Measurements from ENCODE around the gene SIAH3.
"Not testable (repeated sequence)": the region's sequence is repeated elsewhere in the genome, so short reads cannot be mapped to it uniquely, and the experiment has no call there.

The SIAH3 gene

DNA sequence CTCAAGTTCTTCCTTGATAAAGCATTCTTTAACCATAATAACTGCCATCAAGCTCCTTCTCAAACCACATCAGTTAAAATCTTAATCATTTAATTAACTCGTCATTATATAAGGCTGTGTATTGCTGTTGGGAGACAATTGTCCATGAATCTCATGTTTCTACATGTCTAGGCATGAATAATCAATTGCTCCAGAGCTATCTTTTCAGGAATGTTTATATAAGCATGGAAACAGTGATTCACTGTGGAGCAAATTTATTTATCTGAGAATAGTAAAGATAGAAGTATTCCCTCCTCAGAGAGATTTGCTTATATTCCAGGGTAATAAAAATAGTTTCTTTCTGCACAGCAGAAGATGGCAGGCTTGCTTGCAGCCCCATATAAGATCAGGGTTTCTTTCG is 78.3 kb downstream of the SIAH3 start:
- Histone ChIP-seq H3K27ac (ENCODE audit: insufficient read depth, low read length, poor library complexity, severe bottlenecking) (no peak overlapping the region), H3K27me3 (replicated peaks; ENCODE audit: control insufficient read depth, insufficient read depth, low read length, poor library complexity, severe bottlenecking) (no peaks in the 10 kb centered on the region), H3K36me3 (ENCODE audit: control insufficient read depth, insufficient read depth, low read length) (no peaks in the 10 kb centered on the region), H3K4me1 (ENCODE audit: control insufficient read depth, insufficient read depth, low read length, poor library complexity, severe bottlenecking) (no peaks in the 10 kb centered on the region), H3K4me3 (ENCODE audit: insufficient read depth, low read depth, low read length, poor library complexity, severe bottlenecking) (no peak overlapping the region), H3K9me3 (ENCODE audit: control insufficient read depth, low read length) (no peaks in the 10 kb centered on the region)
- DNase-seq, result no peak

DNA sequence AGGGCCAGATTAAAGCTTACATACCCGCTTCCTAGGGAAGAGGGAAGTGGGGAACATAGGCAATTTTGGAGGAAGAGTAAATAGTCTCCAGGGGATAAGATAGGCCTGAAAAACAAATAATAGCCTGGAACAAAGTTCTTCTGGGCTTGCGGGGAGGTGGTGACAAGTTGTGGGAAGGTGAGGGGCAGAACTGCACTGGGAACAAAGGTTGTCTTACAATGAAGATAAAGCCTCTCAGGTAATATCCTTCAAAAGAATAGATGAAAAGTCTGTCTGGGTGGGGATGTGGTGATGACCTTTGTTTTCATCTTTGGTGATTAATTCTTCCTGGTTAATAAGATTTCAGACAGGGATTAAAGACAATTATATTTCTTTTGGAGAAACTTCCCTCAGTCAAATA is 80.7 kb downstream of the SIAH3 start:
- Histone ChIP-seq H3K27ac (ENCODE audit: insufficient read depth, low read length, poor library complexity, severe bottlenecking) (no peak overlapping the region), H3K4me3 (ENCODE audit: insufficient read depth, low read depth, low read length, poor library complexity, severe bottlenecking) (no peak overlapping the region), H3K27me3 (replicated peaks; ENCODE audit: control insufficient read depth, insufficient read depth, low read length, poor library complexity, severe bottlenecking) (no peaks in the 10 kb centered on the region), H3K9me3 (ENCODE audit: control insufficient read depth, low read length) (no peaks in the 10 kb centered on the region), H3K36me3 (ENCODE audit: control insufficient read depth, insufficient read depth, low read length) (no peaks in the 10 kb centered on the region), H3K4me1 (ENCODE audit: control insufficient read depth, insufficient read depth, low read length, poor library complexity, severe bottlenecking) (no peaks in the 10 kb centered on the region)
- DNase-seq, result no peak

DNA sequence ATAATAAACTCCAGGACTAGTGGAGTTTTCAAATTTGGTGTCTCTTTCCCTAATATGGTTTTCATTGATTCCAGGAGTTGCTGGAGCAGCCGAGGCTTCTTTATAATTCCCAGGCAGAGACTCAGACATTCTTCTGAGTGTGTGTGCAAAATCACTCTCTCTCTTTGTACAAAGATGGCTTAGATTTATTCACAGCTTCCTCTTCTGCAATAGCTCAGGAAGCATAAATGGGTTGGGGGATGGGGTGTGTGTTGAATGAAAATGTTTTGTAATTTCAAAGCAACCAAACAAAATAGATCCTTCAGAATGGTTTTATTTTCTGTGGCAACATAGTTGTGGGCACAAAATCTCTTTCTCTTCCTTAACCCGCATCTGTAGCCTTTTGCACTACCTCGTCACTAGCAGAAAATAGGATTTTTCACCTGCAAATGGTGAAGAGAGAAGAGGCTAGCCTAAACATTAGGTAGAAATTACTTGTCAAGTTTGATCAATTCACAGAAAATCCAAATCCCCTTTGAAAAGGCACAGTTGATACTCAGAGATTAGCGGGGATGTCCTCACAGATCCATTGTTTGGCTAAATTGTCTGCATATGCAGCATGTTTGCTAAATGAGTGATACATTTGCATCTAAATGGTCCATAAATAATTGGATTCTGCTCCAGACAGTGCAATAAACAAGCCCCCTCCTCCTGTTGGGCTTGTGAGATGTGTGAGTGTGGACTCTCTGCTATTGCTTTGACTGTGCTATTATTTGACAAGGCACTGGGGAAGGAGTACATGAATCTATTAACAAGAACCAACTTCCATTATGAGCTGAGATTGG is 82.7 kb downstream of the SIAH3 start:
- Histone ChIP-seq H3K4me3 (ENCODE audit: insufficient read depth, low read depth, low read length, poor library complexity, severe bottlenecking) (no peak overlapping the region), H3K4me1 (ENCODE audit: control insufficient read depth, insufficient read depth, low read length, poor library complexity, severe bottlenecking) (no peaks in the 10 kb centered on the region), H3K9me3 (ENCODE audit: control insufficient read depth, low read length) (no peaks in the 10 kb centered on the region), H3K36me3 (ENCODE audit: control insufficient read depth, insufficient read depth, low read length) (no peaks in the 10 kb centered on the region), H3K27ac (ENCODE audit: insufficient read depth, low read length, poor library complexity, severe bottlenecking) (no peak overlapping the region), H3K27me3 (replicated peaks; ENCODE audit: control insufficient read depth, insufficient read depth, low read length, poor library complexity, severe bottlenecking) (no peaks in the 10 kb centered on the region)
- DNase-seq, result no peak

DNA sequence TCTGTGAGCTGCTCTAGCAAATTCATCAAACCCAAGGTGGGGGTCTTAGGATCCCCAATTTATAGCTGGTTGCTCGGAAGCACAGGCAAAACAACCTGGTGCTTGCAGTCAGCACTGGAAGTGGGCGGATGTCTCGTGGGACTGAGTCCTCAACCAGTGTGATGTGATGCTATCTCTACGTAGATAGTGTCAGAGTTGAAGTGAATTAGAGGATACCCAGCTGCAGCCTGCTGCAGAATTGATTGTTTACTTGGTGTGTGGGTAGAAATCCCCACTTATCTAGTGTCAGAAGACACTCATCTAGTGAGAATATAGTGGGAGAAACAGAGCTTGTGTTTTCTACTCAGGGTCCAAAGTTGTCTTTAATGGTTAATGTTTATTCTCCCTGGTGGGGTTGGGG is 86.1 kb downstream of the SIAH3 start:
- no peak overlapping the region for H3K4me3 ChIP-seq (ENCODE audit: insufficient read depth, low read depth, low read length, poor library complexity, severe bottlenecking)
- no peak overlapping the region for H3K27ac ChIP-seq (ENCODE audit: insufficient read depth, low read length, poor library complexity, severe bottlenecking)
- H3K9me3 ChIP-seq (ENCODE audit: control insufficient read depth, low read length), result no peaks in the 10 kb centered on the region
- no peak for DNase-seq
- no peaks in the 10 kb centered on the region for H3K36me3 ChIP-seq (ENCODE audit: control insufficient read depth, insufficient read depth, low read length)
- H3K27me3 ChIP-seq (replicated peaks; ENCODE audit: control insufficient read depth, insufficient read depth, low read length, poor library complexity, severe bottlenecking), result no peaks in the 10 kb centered on the region
- no peaks in the 10 kb centered on the region for H3K4me1 ChIP-seq (ENCODE audit: control insufficient read depth, insufficient read depth, low read length, poor library complexity, severe bottlenecking)

DNA sequence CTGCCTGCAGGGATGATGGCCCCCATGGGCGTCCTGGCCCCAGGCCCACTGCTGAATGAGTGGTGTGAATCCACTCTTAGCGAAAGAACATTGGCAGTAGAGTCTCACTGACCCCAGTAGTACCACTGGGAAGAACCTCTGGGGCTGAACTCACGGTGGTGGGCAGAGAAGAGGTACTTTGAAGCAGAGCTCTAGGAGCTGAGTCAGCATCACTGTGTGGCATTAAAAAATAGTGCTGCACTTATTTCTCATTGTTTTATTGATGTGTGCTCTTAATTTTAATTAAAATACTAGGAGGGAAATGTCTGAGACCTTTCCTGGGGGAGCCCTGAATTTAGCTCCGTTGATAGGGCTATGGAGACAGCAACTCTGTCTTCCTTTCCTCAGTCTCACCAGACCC is 88.1 kb downstream of the SIAH3 start:
- Histone ChIP-seq H3K4me1 (ENCODE audit: control insufficient read depth, insufficient read depth, low read length, poor library complexity, severe bottlenecking) (no peaks in the 10 kb centered on the region), H3K27ac (ENCODE audit: insufficient read depth, low read length, poor library complexity, severe bottlenecking) (no peak overlapping the region), H3K27me3 (replicated peaks; ENCODE audit: control insufficient read depth, insufficient read depth, low read length, poor library complexity, severe bottlenecking) (no peaks in the 10 kb centered on the region), H3K9me3 (ENCODE audit: control insufficient read depth, low read length) (no peaks in the 10 kb centered on the region), H3K36me3 (ENCODE audit: control insufficient read depth, insufficient read depth, low read length) (no peaks in the 10 kb centered on the region), H3K4me3 (ENCODE audit: insufficient read depth, low read depth, low read length, poor library complexity, severe bottlenecking) (no peak overlapping the region)
- DNase-seq, result no peak

DNA sequence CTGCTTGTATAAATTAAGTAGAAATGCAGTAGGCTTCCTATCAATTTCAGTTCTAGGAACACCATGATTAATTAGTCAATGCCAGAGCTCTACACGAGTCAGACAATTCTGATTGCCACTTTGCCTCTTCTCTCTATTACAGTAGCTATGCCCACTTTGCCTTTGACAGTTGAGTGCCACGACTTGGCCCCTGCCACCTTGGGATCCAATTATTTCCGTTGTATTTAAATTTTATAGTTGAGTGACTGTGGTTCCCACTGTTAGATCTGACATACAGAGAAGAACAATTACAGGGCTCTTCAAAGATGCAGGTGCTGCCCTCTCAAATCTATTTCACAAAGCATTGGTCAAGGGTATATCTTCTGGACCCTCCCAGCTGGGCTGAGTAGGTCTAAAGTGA is 94.0 kb downstream of the SIAH3 start:
- not testable (repeated sequence) for H3K9me3 ChIP-seq (ENCODE audit: control insufficient read depth, low read length); H3K4me1 ChIP-seq (ENCODE audit: control insufficient read depth, insufficient read depth, low read length, poor library complexity, severe bottlenecking); H3K27me3 ChIP-seq (replicated peaks; ENCODE audit: control insufficient read depth, insufficient read depth, low read length, poor library complexity, severe bottlenecking); H3K36me3 ChIP-seq (ENCODE audit: control insufficient read depth, insufficient read depth, low read length); H3K27ac ChIP-seq (ENCODE audit: insufficient read depth, low read length, poor library complexity, severe bottlenecking); H3K4me3 ChIP-seq (ENCODE audit: insufficient read depth, low read depth, low read length, poor library complexity, severe bottlenecking); DNase-seq

DNA sequence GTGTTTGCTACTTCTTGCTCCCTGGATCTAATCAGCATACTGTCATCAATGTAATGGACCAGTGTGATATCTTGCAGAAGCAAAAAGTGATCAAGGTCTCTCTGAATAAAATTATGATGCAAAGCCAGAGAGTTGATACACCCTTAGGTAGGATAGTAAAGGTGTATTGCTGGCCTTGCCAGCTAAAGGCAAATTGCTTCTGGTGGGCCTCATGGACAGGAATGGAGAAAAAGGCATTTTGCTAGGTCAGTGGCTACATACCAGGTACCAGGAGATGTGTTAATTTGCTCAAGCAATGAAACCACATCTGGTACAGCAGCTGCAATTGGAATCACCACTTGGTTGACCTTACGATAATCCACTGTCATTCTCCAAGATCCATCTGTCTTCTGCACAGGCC is 95.1 kb downstream of the SIAH3 start:
- DNase-seq; H3K9me3 ChIP-seq (ENCODE audit: control insufficient read depth, low read length); H3K4me1 ChIP-seq (ENCODE audit: control insufficient read depth, insufficient read depth, low read length, poor library complexity, severe bottlenecking); H3K36me3 ChIP-seq (ENCODE audit: control insufficient read depth, insufficient read depth, low read length); H3K27me3 ChIP-seq (replicated peaks; ENCODE audit: control insufficient read depth, insufficient read depth, low read length, poor library complexity, severe bottlenecking); H3K27ac ChIP-seq (ENCODE audit: insufficient read depth, low read length, poor library complexity, severe bottlenecking); H3K4me3 ChIP-seq (ENCODE audit: insufficient read depth, low read depth, low read length, poor library complexity, severe bottlenecking): not testable (repeated sequence)

DNA sequence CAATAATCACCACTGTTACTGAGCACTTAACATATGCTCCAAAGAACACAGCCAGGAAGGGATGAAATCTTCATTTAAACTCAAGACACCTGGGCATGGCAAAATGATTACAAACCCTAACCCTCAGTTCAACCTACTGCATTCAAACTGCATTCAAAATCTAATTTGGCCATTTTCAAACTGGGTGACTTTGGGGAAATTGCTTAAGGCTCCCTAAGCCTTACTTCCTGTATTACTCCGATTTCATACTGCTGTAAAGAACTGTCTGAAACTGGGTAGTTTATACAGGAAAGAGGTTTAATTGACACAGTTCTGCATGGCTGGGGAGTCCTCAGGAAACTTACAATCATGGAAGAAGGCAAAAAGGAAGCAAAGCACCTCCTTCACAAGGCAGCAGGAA is 99.0 kb downstream of the SIAH3 start:
- H3K36me3 ChIP-seq (ENCODE audit: control insufficient read depth, insufficient read depth, low read length), result no peaks in the 10 kb centered on the region
- DNase-seq, result no peak

DNA sequence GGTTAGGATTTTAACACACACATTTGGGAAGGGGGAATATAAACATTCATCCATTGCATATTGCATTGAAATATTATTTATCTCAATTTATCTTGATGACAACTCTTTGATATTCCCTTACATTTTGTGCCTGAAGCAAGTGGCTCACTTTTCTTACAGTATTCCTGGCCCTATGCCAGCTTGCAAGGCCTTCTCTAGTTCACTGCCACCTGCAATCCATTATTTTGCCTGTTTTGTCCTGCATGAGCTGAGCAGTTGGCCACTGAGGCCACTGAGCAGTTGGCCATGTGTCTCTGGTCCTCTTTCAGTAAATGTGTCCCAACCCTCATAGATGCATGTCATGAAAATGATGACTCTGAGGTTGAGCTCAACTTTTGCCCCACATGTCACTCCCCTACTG is 99.7 kb downstream of the SIAH3 start:
- no peak overlapping the region for H3K27ac ChIP-seq (ENCODE audit: insufficient read depth, low read length, poor library complexity, severe bottlenecking)
- H3K4me1 ChIP-seq (ENCODE audit: control insufficient read depth, insufficient read depth, low read length, poor library complexity, severe bottlenecking), result no peaks in the 10 kb centered on the region
- no peak for DNase-seq
- H3K9me3 ChIP-seq (ENCODE audit: control insufficient read depth, low read length), result no peaks in the 10 kb centered on the region
- no peaks in the 10 kb centered on the region for H3K27me3 ChIP-seq (replicated peaks; ENCODE audit: control insufficient read depth, insufficient read depth, low read length, poor library complexity, severe bottlenecking)
- H3K36me3 ChIP-seq (ENCODE audit: control insufficient read depth, insufficient read depth, low read length), result no peaks in the 10 kb centered on the region
- H3K4me3 ChIP-seq (ENCODE audit: insufficient read depth, low read depth, low read length, poor library complexity, severe bottlenecking), result no peak overlapping the region

More for the DNA sequence above, 99.0 kb downstream of the SIAH3 start:
- H3K9me3 ChIP-seq (ENCODE audit: control insufficient read depth, low read length), result no peaks in the 10 kb centered on the region
- H3K4me1 ChIP-seq (ENCODE audit: control insufficient read depth, insufficient read depth, low read length, poor library complexity, severe bottlenecking), result no peaks in the 10 kb centered on the region
- no peak overlapping the region for H3K27ac ChIP-seq (ENCODE audit: insufficient read depth, low read length, poor library complexity, severe bottlenecking)
- H3K4me3 ChIP-seq (ENCODE audit: insufficient read depth, low read depth, low read length, poor library complexity, severe bottlenecking), result no peak overlapping the region
- H3K27me3 ChIP-seq (replicated peaks; ENCODE audit: control insufficient read depth, insufficient read depth, low read length, poor library complexity, severe bottlenecking), result no peaks in the 10 kb centered on the region

DNA sequence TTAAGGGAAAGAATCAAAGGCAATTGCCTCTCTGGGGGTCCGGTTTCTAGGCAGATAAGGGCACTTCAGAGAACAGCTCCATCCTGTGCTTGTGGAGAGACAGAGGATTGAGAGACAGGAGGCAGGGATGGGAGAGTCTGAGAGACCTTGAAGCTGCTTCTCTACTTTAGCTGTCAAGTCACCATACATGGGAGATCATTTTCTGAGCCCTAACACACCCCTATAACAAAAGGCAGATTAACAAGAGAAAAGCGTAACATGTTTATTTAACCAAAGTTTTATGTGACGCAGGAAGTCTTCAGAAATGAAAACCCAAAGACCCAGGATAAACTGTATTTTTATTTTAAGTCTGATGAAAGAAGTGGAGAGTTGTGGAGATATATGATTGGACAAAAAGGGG is 101.0 kb downstream of the SIAH3 start:
- Histone ChIP-seq H3K4me3 (ENCODE audit: insufficient read depth, low read depth, low read length, poor library complexity, severe bottlenecking) (no peak overlapping the region), H3K27ac (ENCODE audit: insufficient read depth, low read length, poor library complexity, severe bottlenecking) (no peak overlapping the region)
- DNase-seq, result no peak

More for the DNA sequence above, 101.0 kb downstream of the SIAH3 start:
- Histone ChIP-seq H3K4me1 (ENCODE audit: control insufficient read depth, insufficient read depth, low read length, poor library complexity, severe bottlenecking) (no peaks in the 10 kb centered on the region), H3K9me3 (ENCODE audit: control insufficient read depth, low read length) (no peaks in the 10 kb centered on the region), H3K27me3 (replicated peaks; ENCODE audit: control insufficient read depth, insufficient read depth, low read length, poor library complexity, severe bottlenecking) (no peaks in the 10 kb centered on the region), H3K36me3 (ENCODE audit: control insufficient read depth, insufficient read depth, low read length) (no peaks in the 10 kb centered on the region)

Measured in effector memory CD4-positive, alpha-beta T cell (primary cell).